ENCODE measurements around the gene CD40LG. TPM values are rescaled to one million over a fixed set of nuclear protein-coding genes. Genes with fewer than 3 reads are reported as not detected.

CD40LG gene
- total RNA-seq, 1 experiment from 2014 or later, result not detected

GRCh38 chrX:136623396-136623795 is 24.6 kb upstream of the CD40LG start:
- no peak overlapping the region for H3K23ac ChIP-seq (ENCODE audit: insufficient read length, low read depth, low read length)
- Mint-ChIP-seq H3K27me3 (ENCODE audit: low read depth) (no peaks in the 10 kb centered on the region), H3K4me1 (no peaks in the 10 kb centered on the region), H3K9me3 (peaks cover 63 to 71% of the 10 kb centered on the region in 2 experiments), H3K36me3 (ENCODE audit: insufficient read depth in 1 of 3, low read depth in 3 of 3) (no peaks in the 10 kb centered on the region; a peak in 3 of 7 replicates), H3K27ac (no peak overlapping the region), H3K4me3 (no peak overlapping the region)
- no peak overlapping the region for H3K18ac ChIP-seq (ENCODE audit: insufficient read length, low read depth, low read length)
- H2BK12ac ChIP-seq (ENCODE audit: insufficient read length, low read depth, low read length), result no peak overlapping the region
- no peak overlapping the region for H3K14ac ChIP-seq (ENCODE audit: insufficient read depth, low read length)
- H3K79me2 ChIP-seq (ENCODE audit: insufficient read depth, low read length), result no peaks in the 10 kb centered on the region
- H3K27me3 ChIP-seq (ENCODE audit: insufficient read depth, low read length), result no peaks in the 10 kb centered on the region
- no peak overlapping the region for H2BK15ac ChIP-seq (ENCODE audit: low read depth, low read length)
- H3T11ph ChIP-seq (ENCODE audit: low read length), result no peak overlapping the region
- no CpG with 5 or more reads among the region's 1 CpG for WGBS (ENCODE audit: extremely low coverage, insufficient read length, low lambda C conversion rate)
- H3K4me1 ChIP-seq (ENCODE audit: insufficient read depth, low read length), result no peaks in the 10 kb centered on the region
- no peaks in the 10 kb centered on the region for H3K23me2 ChIP-seq (ENCODE audit: insufficient read length, low read depth, low read length, poor library complexity, severe bottlenecking)
- peaks cover 42% of the 10 kb centered on the region for H3K9me3 ChIP-seq (ENCODE audit: control insufficient read depth, low read depth, low read length)
- no peak overlapping the region for H2AFZ ChIP-seq (ENCODE audit: low read length)
- no peak overlapping the region for H2BK120ac ChIP-seq (ENCODE audit: low read depth, low read length, poor library complexity, severe bottlenecking)
- no peak overlapping the region for H2AK5ac ChIP-seq (ENCODE audit: insufficient read length, low read length)
- H4K8ac ChIP-seq (replicated peaks; ENCODE audit: insufficient read length, low read depth, low read length), result no peak overlapping the region
- no peak overlapping the region for H2BK20ac ChIP-seq (ENCODE audit: low read depth, low read length, poor library complexity, severe bottlenecking)
- no peak overlapping the region for H3K56ac ChIP-seq (ENCODE audit: insufficient read length, low read depth, low read length)
- DNase-seq, result no peak
- H2BK5ac ChIP-seq (ENCODE audit: insufficient read length, low read length), result no peak overlapping the region
- no peak overlapping the region for H3K4ac ChIP-seq (ENCODE audit: low read depth, low read length)
- no peak for TF ChIP-seq CTCF (conservative IDR thresholded peaks at IDR 0.05)
- no peak overlapping the region for H4K91ac ChIP-seq (ENCODE audit: insufficient read length, low read depth, low read length)
- no peak overlapping the region for H3K27ac ChIP-seq (ENCODE audit: insufficient read length, low read depth, low read length)
- no peaks in the 10 kb centered on the region for H4K20me1 ChIP-seq (ENCODE audit: control insufficient read depth, insufficient read depth, insufficient read length)
- no peak overlapping the region for H4K5ac ChIP-seq (ENCODE audit: insufficient read length, low read depth, low read length)
- H3K9ac ChIP-seq (ENCODE audit: extremely low read depth, insufficient read length, low read length), result no peak overlapping the region
- no peaks in the 10 kb centered on the region for H3K79me1 ChIP-seq (ENCODE audit: insufficient read depth, low read depth, low read length, poor library complexity, severe bottlenecking)
- no peak overlapping the region for H3K4me2 ChIP-seq (ENCODE audit: insufficient read depth, insufficient read length, low read length)

Data from H9 (cell line).